Heart left ventricle (tissue), 16 donors: ENCODE measurements around the gene PSTPIP1. TPM values are rescaled to one million over a fixed set of nuclear protein-coding genes. Genes with fewer than 3 reads are reported as not detected.

Source experiments
- ATAC-seq, 4 donors: fragments of 200-7000 bp; cut with Tn5 transposase; one replicate each; pipeline ENCODE4 v1.9.1; 2020 to 2022; ENCODE audit warnings: moderate library complexity in 4 of 4, mild to moderate bottlenecking in 3 of 4, moderate number of reproducible peaks in 1 of 4
- DNase-seq, 5 donors: peaks; one replicate each; pipeline ENCODE4 v3.0.0-alpha.2; 2020
- H3K27ac ChIP-seq, 12 donors: fragments of 200-600 bp; sonication (generic) in 4 of 12; one replicate each; pipeline versions ENCODE4 v1.5.0 to v1.8.0; 2016 to 2022; ENCODE audit warnings: mild to moderate bottlenecking in 2 of 12
- H3K27me3 ChIP-seq, 9 donors: fragments of 200-600 bp; sonication (generic) in 2 of 9; one replicate each; pipeline versions ENCODE4 v1.5.1 to v1.8.0; 2016 to 2022; ENCODE audit warnings: mild to moderate bottlenecking in 3 of 9
- H3K36me3 ChIP-seq, 9 donors: fragments of 200-600 bp; sonication (generic) in 2 of 9; one replicate each; pipeline versions ENCODE4 v1.5.0 to v1.8.0; 2018 to 2022; ENCODE audit warnings: mild to moderate bottlenecking in 2 of 9
- H3K4me1 ChIP-seq, 12 donors: fragments of 200-600 bp; sonication (generic) in 4 of 12; one replicate each; pipeline versions ENCODE4 v1.5.0 to v1.8.0; 2016 to 2022; ENCODE audit warnings: mild to moderate bottlenecking in 3 of 12
- H3K4me3 ChIP-seq, 12 donors: fragments of 200-600 bp; sonication (generic) in 4 of 12; one replicate each; pipeline versions ENCODE4 v1.5.0 to v1.8.0; 2017 to 2022; ENCODE audit warnings: mild to moderate bottlenecking in 9 of 12, moderate library complexity in 4 of 12
- H3K9me3 ChIP-seq, 12 donors: fragments of 200-600 bp; sonication (generic) in 4 of 12; one replicate each; pipeline versions ENCODE4 v1.5.0 to v1.8.0; 2016 to 2022; ENCODE audit warnings: mild to moderate bottlenecking in 1 of 12
- POLR2A ChIP-seq, 2 donors: fragments of 450-650 bp; IDR thresholded peaks; one replicate each; pipeline ENCODE4 v1.6.1; 2017; ENCODE audit warnings: antibody characterized with exemption in 2 of 2, mild to moderate bottlenecking in 2 of 2, moderate library complexity in 2 of 2
- WGBS, 4 donors: extraction: QIAGEN DNeasy Blood & Tissue Kit in 2 of 4; methylation state at CpG; one replicate each; pipeline versions ENCODE4 v1.1.5 to v1.1.7; 2013 to 2018; 5-methylcytosine and 5-hydroxymethylcytosine counted together
- intact Hi-C, 10 donors: fragments of 100-400 bp; cut with DNase I; formaldehyde crosslinking; loops; one replicate each; pipeline versions ENCODE4 v1.11.1 to v1.14.2; 2022
- polyA plus RNA-seq, 2 donors: library from polyadenylated mRNA; stranded (reverse); fragments of 200-250 nt; gene quantifications; one replicate each; pipeline ENCODE4 v1.2.3, GENCODE V29; 2013
- total RNA-seq, 9 donors: library from RNA; depleted of rRNA in 2 of 9; stranded (reverse); fragments of >200 nt in 2 of 9; fragmentation: NEBNext Ultra II Directional in 3 of 9; extraction: Animal tissue kit (Norgen Biotek cat#: 25700) in 3 of 9; gene quantifications; one replicate each; pipeline versions ENCODE4 v1.1.0 to v1.2.4, GENCODE V29; 2016 to 2023
- TF ChIP-seq, protein P1 (sequence below), 12 donors: fragments of 200-600 bp; sonication (generic) in 4 of 12; IDR thresholded peaks; one replicate each; pipeline versions ENCODE4 v1.5.0 to v1.8.0; 2018 to 2022; ENCODE audit warnings: antibody characterized with exemption in 12 of 12, mild to moderate bottlenecking in 5 of 12
- donor health status: ischemic (EF 13 %, LVEDD 7.1; RV severe dilation, severe dysfunction).
- donor health status: healthy with polysubstance abuse.
- donor health status: DM: no; HTN: yes; CAD: no.
- donor health status: DM: no; HTN: no; CAD: no.
- donor health status: ischemic (EF 25% LVEDD 6.9; RV normal size, moderate dysfunction).
- donor health status: ischemic (EF 25% LVEDD 5.7; RV mildly dilated, moderate dysfunction).
- donor health status: healthy.
- donor health status: DM: yes; HTN: yes; CAD: no.
- donor health status: ischemic (EF 35%, LVEDD 5.7; RV mildly dilated, moderate dysfunction).
- donor health status: nonischemic (EF 11% LVEDD 7.7; RV severe dilation, severe dysfunction).
- donor health status: DM: yes; HTN: yes; CAD: no.
- donor health status: PGD.
- donor health status: ischemic (EF 29% LVEDD 5.4; RV normal size, mild dysfunction).
- donor health status: nonischemic (EF 23%, LVEDD 6.1; RV moderate dilation, normal function).

PSTPIP1 gene
- total and polyA plus RNA-seq, 11 donors, result 1.3 to 17.2 (median 2.9) TPM

DNA sequence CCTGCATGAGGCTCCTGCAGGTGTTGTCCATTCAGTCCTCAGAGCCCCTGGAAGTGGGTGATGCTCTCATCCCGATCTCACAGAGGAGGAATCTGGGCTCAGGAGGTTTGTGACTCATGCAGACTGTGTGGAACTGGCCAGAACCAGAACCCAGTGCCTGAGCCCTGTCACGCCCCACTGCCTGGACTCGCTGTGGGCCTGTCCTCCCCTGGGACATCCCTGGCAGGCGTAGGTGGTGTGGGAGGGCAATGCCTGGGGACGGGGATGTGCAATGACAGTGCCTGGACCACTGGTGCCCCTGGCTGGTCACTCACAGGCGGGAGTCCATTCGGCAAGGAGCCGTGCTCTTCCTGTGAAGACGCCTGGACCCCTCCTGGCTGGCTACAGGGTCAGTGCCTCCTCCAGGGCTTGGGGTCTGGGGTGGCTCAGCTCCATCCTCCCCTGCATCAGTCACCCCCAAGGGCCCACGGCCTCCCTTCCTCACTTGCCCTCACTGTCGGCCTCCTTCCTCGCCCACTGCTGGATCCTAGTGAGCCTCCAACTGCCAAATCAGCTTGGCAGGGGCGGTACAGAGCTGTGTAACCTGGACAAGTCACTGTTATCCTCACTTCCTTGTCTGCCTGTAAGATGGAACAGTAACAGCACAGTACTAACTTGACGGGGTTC, 14.9 kb downstream of the PSTPIP1 start:
- intact Hi-C loops, result no loop called here
- Histone ChIP-seq H3K4me3 (no peak overlapping the region), H3K9me3 (no peaks in the 10 kb centered on the region), H3K36me3 (no peaks in the 10 kb centered on the region), H3K27me3 (no peaks in the 10 kb centered on the region), H3K27ac (no peak overlapping the region), H3K4me1 (peaks cover 0 to 47% (median 0%) of the 10 kb centered on the region in 12 donors)
- DNase-seq, result peak in 2 of 5 donors; percentile 15 to 55
- WGBS, 4 donors, result 84 to 89% (median 86%) methylated on average over 9 to 14 of the region's 14 CpGs
- ATAC-seq, result no peak
- no peak for TF ChIP-seq POLR2A (IDR thresholded peaks at IDR 0.05)
- TF ChIP-seq, protein P1, sequence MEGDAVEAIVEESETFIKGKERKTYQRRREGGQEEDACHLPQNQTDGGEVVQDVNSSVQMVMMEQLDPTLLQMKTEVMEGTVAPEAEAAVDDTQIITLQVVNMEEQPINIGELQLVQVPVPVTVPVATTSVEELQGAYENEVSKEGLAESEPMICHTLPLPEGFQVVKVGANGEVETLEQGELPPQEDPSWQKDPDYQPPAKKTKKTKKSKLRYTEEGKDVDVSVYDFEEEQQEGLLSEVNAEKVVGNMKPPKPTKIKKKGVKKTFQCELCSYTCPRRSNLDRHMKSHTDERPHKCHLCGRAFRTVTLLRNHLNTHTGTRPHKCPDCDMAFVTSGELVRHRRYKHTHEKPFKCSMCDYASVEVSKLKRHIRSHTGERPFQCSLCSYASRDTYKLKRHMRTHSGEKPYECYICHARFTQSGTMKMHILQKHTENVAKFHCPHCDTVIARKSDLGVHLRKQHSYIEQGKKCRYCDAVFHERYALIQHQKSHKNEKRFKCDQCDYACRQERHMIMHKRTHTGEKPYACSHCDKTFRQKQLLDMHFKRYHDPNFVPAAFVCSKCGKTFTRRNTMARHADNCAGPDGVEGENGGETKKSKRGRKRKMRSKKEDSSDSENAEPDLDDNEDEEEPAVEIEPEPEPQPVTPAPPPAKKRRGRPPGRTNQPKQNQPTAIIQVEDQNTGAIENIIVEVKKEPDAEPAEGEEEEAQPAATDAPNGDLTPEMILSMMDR (IDR thresholded peaks at IDR 0.05), result no peak

- TF ChIP-seq, protein P1 (IDR thresholded peaks at IDR 0.05), result no peak
- TF ChIP-seq POLR2A (IDR thresholded peaks at IDR 0.05), result no peak
Observed at GRCh38 chr15:77010312-77010686, 15.4 kb downstream of the PSTPIP1 start.

GRCh38 chr15:77010857-77011256, 15.9 kb downstream of the PSTPIP1 start:
- no peaks in the 10 kb centered on the region for H3K36me3 ChIP-seq
- DNase-seq (peak in 2 of 5 donors; percentile 4 to 13), ATAC-seq (no peak)
- H3K4me3 ChIP-seq, result no peak overlapping the region
- peaks cover 0 to 51% (median 2%) of the 10 kb centered on the region in 12 donors for H3K4me1 ChIP-seq
- no peak overlapping the region for H3K27ac ChIP-seq
- intact Hi-C loops, result no loop called here
- WGBS, 4 donors, result 74 to 89% (median 83%) methylated on average over 4 of the region's 4 CpGs
- TF ChIP-seq POLR2A (IDR thresholded peaks at IDR 0.05), result no peak
- TF ChIP-seq, protein P1 (IDR thresholded peaks at IDR 0.05), result no peak
- H3K27me3 ChIP-seq, result no peaks in the 10 kb centered on the region
- no peaks in the 10 kb centered on the region for H3K9me3 ChIP-seq

More at GRCh38 chr15:77010312-77010686, 15.4 kb downstream of the PSTPIP1 start:
- Histone ChIP-seq H3K27me3 (no peaks in the 10 kb centered on the region), H3K4me3 (no peak overlapping the region), H3K36me3 (no peaks in the 10 kb centered on the region), H3K4me1 (peaks cover 0 to 47% (median 0%) of the 10 kb centered on the region in 12 donors), H3K27ac (no peak overlapping the region), H3K9me3 (no peaks in the 10 kb centered on the region)
- ATAC-seq (no peak), DNase-seq (peak in 1 of 5 donors; percentile 33)
- intact Hi-C loops, result no loop called here
- WGBS, 4 donors, result 88 to 95% (median 94%) methylated on average over 4 of the region's 4 CpGs

GRCh38 chr15:77012117-77012712, 17.3 kb downstream of the PSTPIP1 start:
- Histone ChIP-seq H3K9me3 (no peaks in the 10 kb centered on the region), H3K36me3 (no peaks in the 10 kb centered on the region), H3K27me3 (no peaks in the 10 kb centered on the region), H3K4me3 (no peak overlapping the region), H3K27ac (peak overlapping the region in 1 of 12 donors; percentile 77), H3K4me1 (peaks cover 0 to 64% (median 3%) of the 10 kb centered on the region in 12 donors)
- ATAC-seq (no peak), DNase-seq (peak in 1 of 5 donors; percentile 9)
- TF ChIP-seq POLR2A (IDR thresholded peaks at IDR 0.05), result no peak
- TF ChIP-seq, protein P1 (IDR thresholded peaks at IDR 0.05), result no peak
- intact Hi-C loops, result no loop called here
- 89 to 97% (median 94%) methylated on average over 3 of the region's 3 CpGs for WGBS, 4 donors
